ENCODE measurements around the gene CCDC73. TPM values are rescaled to one million over a fixed set of nuclear protein-coding genes. Genes with fewer than 3 reads are reported as not detected.

Gene CCDC73
- total RNA-seq, 4 donors from 2014 or later: 0.55 TPM; not detected in 3

DNA sequence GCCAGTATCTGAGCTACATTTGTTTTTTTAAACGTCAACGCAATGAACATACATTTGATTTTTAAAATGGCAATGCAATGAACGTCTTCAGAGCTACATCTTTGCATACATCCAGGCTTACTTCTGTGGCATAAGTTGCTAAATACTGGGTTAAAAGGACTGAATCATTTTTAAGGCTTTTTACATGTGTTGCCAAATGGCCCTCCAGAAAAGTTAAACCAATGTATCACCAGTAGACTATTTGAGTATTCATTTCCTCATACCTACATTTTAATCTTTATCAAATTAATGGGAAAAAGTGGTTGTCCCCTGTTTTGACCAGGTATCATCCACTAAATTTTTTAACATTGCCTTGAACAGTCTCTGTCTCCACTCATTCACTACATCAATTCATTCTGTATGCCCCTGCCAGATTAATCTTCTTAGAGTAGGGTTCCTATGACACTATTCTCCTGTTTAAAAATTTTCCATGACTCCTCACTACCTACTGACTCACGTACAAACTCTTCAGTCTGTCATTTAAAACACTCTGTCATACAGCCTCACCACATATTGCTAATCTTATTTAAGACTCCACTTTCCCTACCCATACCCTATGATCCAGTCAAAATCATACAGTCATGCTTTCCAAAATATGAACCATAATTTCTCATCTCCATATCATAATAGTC lies 22.9 kb upstream of the CCDC73 start:
- no peak for DNase-seq
- intact Hi-C loops (cut with DNase I; ENCODE audit: low total_unique reads): no loop called here
- Histone ChIP-seq H3K27ac (no peak overlapping the region), H3K27me3 (no peaks in the 10 kb centered on the region), H3K9me3 (no peaks in the 10 kb centered on the region), H3K4me1 (no peaks in the 10 kb centered on the region), H3K4me3 (no peak overlapping the region), H3K36me3 (no peaks in the 10 kb centered on the region)
- no peak for TF ChIP-seq CTCF (IDR thresholded peaks at IDR 0.05)
- TF ChIP-seq POLR2A (IDR thresholded peaks at IDR 0.05): no peak

DNA sequence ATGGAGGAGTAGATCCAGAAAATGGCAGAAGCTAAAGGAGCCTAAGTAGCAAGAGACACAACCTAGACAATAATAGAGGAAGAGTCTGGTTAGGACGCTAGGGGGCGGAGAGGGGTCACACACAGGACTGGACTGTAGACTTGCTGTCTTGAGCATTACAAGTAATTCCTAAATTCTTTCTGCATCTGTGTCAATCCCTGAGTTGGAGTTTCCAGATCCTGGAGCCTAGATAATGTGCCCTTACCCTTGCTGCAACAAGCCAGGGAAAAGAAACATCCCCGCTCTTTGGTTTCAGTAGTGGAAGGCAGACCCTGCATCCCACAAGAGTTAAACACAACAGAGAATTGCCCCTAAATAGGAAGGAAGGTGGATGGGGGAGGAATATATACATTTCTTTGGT lies 14.9 kb upstream of the CCDC73 start:
- Histone ChIP-seq H3K4me3 (no peak overlapping the region), H3K27me3 (no peaks in the 10 kb centered on the region), H3K36me3 (no peaks in the 10 kb centered on the region), H3K27ac (no peak overlapping the region), H3K4me1 (no peaks in the 10 kb centered on the region), H3K9me3 (no peaks in the 10 kb centered on the region)
- intact Hi-C loops (cut with DNase I; ENCODE audit: low total_unique reads): loop anchor here (10.0 kb wide), 1 partner anchor 255 kb away; no protein-coding TSS in a partner anchor
- TF ChIP-seq CTCF (IDR thresholded peaks at IDR 0.05): peak; percentile 12 to 53 (median 49)
- no peak for TF ChIP-seq POLR2A (IDR thresholded peaks at IDR 0.05)
- peak; percentile 37 to 44 for DNase-seq

DNA sequence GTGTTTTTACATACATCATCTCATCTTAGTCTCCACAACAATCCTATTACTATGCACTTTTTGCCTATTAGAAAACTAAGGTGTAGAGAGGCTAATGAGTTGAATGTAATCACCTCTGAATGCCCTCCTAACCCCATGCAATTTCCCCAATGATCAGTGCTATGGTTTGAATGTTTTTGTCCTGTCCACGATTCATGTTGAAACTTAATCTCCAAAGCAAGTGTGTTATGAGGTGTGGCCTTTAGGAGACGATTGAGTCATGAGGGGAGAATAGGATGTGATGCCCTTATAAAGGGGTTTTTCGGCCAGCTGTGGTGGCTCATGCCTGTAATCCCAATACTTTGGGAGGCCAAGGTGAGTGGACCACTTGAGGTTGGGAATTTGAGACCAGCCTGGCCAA lies 2.0 kb upstream of the CCDC73 start:
- TF ChIP-seq CTCF (IDR thresholded peaks at IDR 0.05) (no peak), POLR2A (IDR thresholded peaks at IDR 0.05) (no peak)
- no peak for DNase-seq
- no peaks in the 10 kb centered on the region for H3K27me3 ChIP-seq
- no peak overlapping the region for H3K27ac ChIP-seq
- intact Hi-C loops (cut with DNase I; ENCODE audit: low total_unique reads): no loop called here
- no peaks in the 10 kb centered on the region for H3K4me1 ChIP-seq
- H3K36me3 ChIP-seq: no peaks in the 10 kb centered on the region
- no peak overlapping the region for H3K4me3 ChIP-seq
- no peaks in the 10 kb centered on the region for H3K9me3 ChIP-seq

DNA sequence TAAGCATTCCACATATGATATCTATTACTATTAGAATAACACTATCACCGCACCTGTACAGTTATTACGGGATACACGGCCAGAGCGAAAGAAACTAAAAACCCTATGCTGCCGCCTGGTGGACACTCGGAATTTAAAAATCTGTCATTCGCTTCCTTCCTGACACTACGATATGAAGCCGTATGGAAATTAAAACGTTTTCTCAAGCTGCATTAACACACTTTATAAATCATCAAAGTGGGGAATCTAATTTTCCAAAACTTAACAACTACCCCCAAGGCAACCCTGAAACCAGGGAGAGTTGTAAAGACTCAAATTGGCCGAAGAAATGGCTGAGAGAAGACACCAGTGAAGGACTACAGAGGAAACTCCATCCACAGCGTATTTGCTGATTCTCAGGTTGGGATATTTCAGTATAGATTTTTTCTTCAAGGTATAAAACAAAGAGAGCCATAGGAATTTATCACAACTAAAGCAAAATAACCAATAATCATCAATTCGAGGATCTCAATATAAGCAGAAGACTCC lies 1.4 kb downstream of the CCDC73 start:
- intact Hi-C loops (cut with DNase I; ENCODE audit: low total_unique reads): no loop called here
- H3K4me3 ChIP-seq: no peak overlapping the region

More for the DNA sequence above, 1.4 kb downstream of the CCDC73 start:
- no peaks in the 10 kb centered on the region for H3K4me1 ChIP-seq
- no peak overlapping the region for H3K27ac ChIP-seq
- no peaks in the 10 kb centered on the region for H3K36me3 ChIP-seq
- H3K9me3 ChIP-seq: no peaks in the 10 kb centered on the region
- no peaks in the 10 kb centered on the region for H3K27me3 ChIP-seq
- TF ChIP-seq CTCF (IDR thresholded peaks at IDR 0.05) (peak; percentile 66 to 76 (median 68)), POLR2A (IDR thresholded peaks at IDR 0.05) (no peak)
- DNase-seq: peak; percentile 55 to 60

All from uterus (tissue), 4 donors.